ENCODE measurements around the gene MERTK. TPM values are rescaled to one million over a fixed set of nuclear protein-coding genes. Genes with fewer than 3 reads are reported as not detected.

The MERTK gene
- total RNA-seq, 1 experiment from 2014 or later = 2.1 TPM

- DNase-seq = no peak
- no peaks in the 10 kb centered on the region for H3K36me3 Mint-ChIP-seq (ENCODE audit: insufficient read depth, unreplicated experiment)
- intact Hi-C loops (cut with micrococcal nuclease; ENCODE audit: unreplicated experiment) = no loop called here
- no peak overlapping the region for H3K27ac Mint-ChIP-seq (ENCODE audit: unreplicated experiment)
- H3K4me3 Mint-ChIP-seq (ENCODE audit: low read depth, unreplicated experiment) = no peak overlapping the region
- CTCF ChIA-PET = no interaction called here
- no peaks in the 10 kb centered on the region for H3K27me3 Mint-ChIP-seq (ENCODE audit: unreplicated experiment)
- TF ChIP-seq CTCF (IDR thresholded peaks at IDR 0.05; ENCODE audit: unreplicated experiment) = no peak
- BruUV-seq (replicated peaks) = no TSS peak
- peaks cover 22% of the 10 kb centered on the region for H3K4me1 Mint-ChIP-seq (ENCODE audit: low read depth, unreplicated experiment)
- H3K9me3 Mint-ChIP-seq (ENCODE audit: low read depth, unreplicated experiment) = no peaks in the 10 kb centered on the region
Measured at GRCh38 chr2:112027767-112028166, 129.4 kb downstream of the MERTK start.

- intact Hi-C loops (cut with micrococcal nuclease; ENCODE audit: unreplicated experiment) = no loop called here
- CTCF ChIA-PET = interaction anchor here (0.7 to 0.8 kb wide), 2 partner anchors 10 to 101 kb away, joined by 4 read pairs; no protein-coding TSS in a partner anchor
- H3K4me3 Mint-ChIP-seq (ENCODE audit: low read depth, unreplicated experiment) = no peak overlapping the region
- no peak for DNase-seq
- no peaks in the 10 kb centered on the region for H3K36me3 Mint-ChIP-seq (ENCODE audit: insufficient read depth, unreplicated experiment)
- BruUV-seq (replicated peaks) = no TSS peak
- H3K9me3 Mint-ChIP-seq (ENCODE audit: low read depth, unreplicated experiment) = no peaks in the 10 kb centered on the region
- peaks cover 28% of the 10 kb centered on the region for H3K4me1 Mint-ChIP-seq (ENCODE audit: low read depth, unreplicated experiment)
- no peak for TF ChIP-seq CTCF (IDR thresholded peaks at IDR 0.05; ENCODE audit: unreplicated experiment)
- no peak overlapping the region for H3K27ac Mint-ChIP-seq (ENCODE audit: unreplicated experiment)
- no peaks in the 10 kb centered on the region for H3K27me3 Mint-ChIP-seq (ENCODE audit: unreplicated experiment)
Measured at GRCh38 chr2:112029164-112029563, 130.8 kb downstream of the MERTK start.

GRCh38 chr2:112031473-112032223 lies 133.2 kb downstream of the MERTK start:
- DNase-seq = no peak
- Mint-ChIP-seq H3K27me3 (ENCODE audit: unreplicated experiment) (no peaks in the 10 kb centered on the region), H3K4me3 (ENCODE audit: low read depth, unreplicated experiment) (no peak overlapping the region), H3K27ac (ENCODE audit: unreplicated experiment) (no peak overlapping the region), H3K9me3 (ENCODE audit: low read depth, unreplicated experiment) (no peaks in the 10 kb centered on the region), H3K4me1 (ENCODE audit: low read depth, unreplicated experiment) (peaks cover 28% of the 10 kb centered on the region), H3K36me3 (ENCODE audit: insufficient read depth, unreplicated experiment) (no peaks in the 10 kb centered on the region)
- intact Hi-C loops (cut with micrococcal nuclease; ENCODE audit: unreplicated experiment) = no loop called here
- BruUV-seq (replicated peaks) = no TSS peak
- no peak for TF ChIP-seq CTCF (IDR thresholded peaks at IDR 0.05; ENCODE audit: unreplicated experiment)
- CTCF ChIA-PET = interaction anchor here (1.7 kb wide), 1 partner anchor 134 kb away, joined by 3 read pairs; no protein-coding TSS in a partner anchor

- Mint-ChIP-seq H3K4me3 (ENCODE audit: low read depth, unreplicated experiment) (no peak overlapping the region), H3K27ac (ENCODE audit: unreplicated experiment) (no peak overlapping the region), H3K4me1 (ENCODE audit: low read depth, unreplicated experiment) (peaks cover 28% of the 10 kb centered on the region), H3K9me3 (ENCODE audit: low read depth, unreplicated experiment) (no peaks in the 10 kb centered on the region), H3K36me3 (ENCODE audit: insufficient read depth, unreplicated experiment) (no peaks in the 10 kb centered on the region), H3K27me3 (ENCODE audit: unreplicated experiment) (no peaks in the 10 kb centered on the region)
- CTCF ChIA-PET = interaction anchor here (0.5 to 1.7 kb wide), 2 partner anchors 134 to 698 kb away, joined by 3 to 7 read pairs; no protein-coding TSS in a partner anchor
- BruUV-seq (replicated peaks) = no TSS peak
- intact Hi-C loops (cut with micrococcal nuclease; ENCODE audit: unreplicated experiment) = no loop called here
- DNase-seq = no peak
- no peak for TF ChIP-seq CTCF (IDR thresholded peaks at IDR 0.05; ENCODE audit: unreplicated experiment)
Measured at GRCh38 chr2:112032224-112032586, 133.8 kb downstream of the MERTK start.
